Heart right ventricle (tissue), 16 donors: ENCODE measurements around the gene DEAF1. TPM values are rescaled to one million over a fixed set of nuclear protein-coding genes. Genes with fewer than 3 reads are reported as not detected.

Source experiments
- ATAC-seq, 8 donors: fragments of 200-7000 bp; cut with Tn5 transposase; one replicate each; pipeline ENCODE4 v1.9.1; 2020; ENCODE audit warnings: mild to moderate bottlenecking in 8 of 8, moderate library complexity in 8 of 8, moderate number of reproducible peaks in 1 of 8
- DNase-seq, 2 donors: peaks; one replicate each; pipeline ENCODE4 v3.0.0-alpha.2; 2020
- H3K27ac ChIP-seq, 10 donors: fragments of 200-600 bp; sonication (generic) in 2 of 10; one replicate each; pipeline versions ENCODE4 v1.5.0 to v1.8.0; 2020 to 2022; ENCODE audit warnings: mild to moderate bottlenecking in 3 of 10
- H3K27me3 ChIP-seq, 7 donors: fragments of 200-600 bp; one replicate each; pipeline ENCODE4 v1.8.0; 2021 to 2022; ENCODE audit warnings: mild to moderate bottlenecking in 2 of 7
- H3K36me3 ChIP-seq, 9 donors: fragments of 200-600 bp; sonication (generic) in 1 of 9; one replicate each; pipeline versions ENCODE4 v1.5.0 to v1.8.0; 2020 to 2022; ENCODE audit warnings: mild to moderate bottlenecking in 2 of 9
- H3K4me1 ChIP-seq, 9 donors: fragments of 200-600 bp; sonication (generic) in 1 of 9; one replicate each; pipeline versions ENCODE4 v1.5.0 to v1.8.0; 2020 to 2022; ENCODE audit warnings: mild to moderate bottlenecking in 4 of 9
- H3K4me3 ChIP-seq, 10 donors: fragments of 200-600 bp; sonication (generic) in 2 of 10; one replicate each; pipeline versions ENCODE4 v1.5.0 to v1.8.0; 2020 to 2022; ENCODE audit warnings: mild to moderate bottlenecking in 7 of 10, moderate library complexity in 2 of 10
- H3K9me3 ChIP-seq, 11 donors: fragments of 200-600 bp in 10 of 11; sonication (generic) in 2 of 11; one replicate each; pipeline versions ENCODE4 v1.5.0 to v1.8.0; 2013 to 2022; ENCODE audit warnings: mild to moderate bottlenecking in 2 of 11, control low read depth in 1 of 11, moderate library complexity in 1 of 11
- WGBS, 2 donors: extraction: QIAGEN DNeasy Blood & Tissue Kit; methylation state at CpG; one replicate each; pipeline ENCODE4 v1.1.7; 2013; ENCODE audit warnings: inconsistent platforms in 1 of 2; 5-methylcytosine and 5-hydroxymethylcytosine counted together
- intact Hi-C, 10 donors: fragments of 100-400 bp; cut with DNase I; formaldehyde crosslinking; loops; one replicate each; pipeline versions ENCODE4 v1.11.1 to v1.14.2; 2022
- polyA plus RNA-seq, 2 donors: library from polyadenylated mRNA; stranded (reverse); fragments of 200-250 nt; gene quantifications; one replicate each; pipeline ENCODE4 v1.2.3, GENCODE V29; 2013
- total RNA-seq, 10 donors: library from RNA; stranded (reverse); fragmentation: NEBNext Ultra II Directional in 3 of 10; extraction: Animal tissue kit (Norgen Biotek cat#: 25700) in 3 of 10; gene quantifications; one replicate each; pipeline versions ENCODE4 v1.2.1 to v1.2.4, GENCODE V29; 2021 to 2023
- TF ChIP-seq, protein P1 (sequence below), 9 donors: fragments of 200-600 bp; sonication (generic) in 2 of 9; IDR thresholded peaks; one replicate each; pipeline versions ENCODE4 v1.5.0 to v1.8.0; 2021 to 2022; ENCODE audit warnings: antibody characterized with exemption in 9 of 9, mild to moderate bottlenecking in 5 of 9, moderate library complexity in 1 of 9
- donor health status: Arrhythmogenic right ventricular cardiomyopathy.
- donor health status: ischemic (EF 13 %, LVEDD 7.1; RV severe dilation, severe dysfunction).
- donor health status: healthy with polysubstance abuse.
- donor health status: DM: no; HTN: yes; CAD: no.
- donor health status: DM: no; HTN: no; CAD: no.
- donor health status: ischemic (EF 25% LVEDD 6.9; RV normal size, moderate dysfunction).
- donor health status: ischemic (EF 25% LVEDD 5.7; RV mildly dilated, moderate dysfunction).
- donor health status: healthy.
- donor health status: DM: yes; HTN: yes; CAD: no.
- donor health status: Ischemic cardiomyopathy.
- donor health status: ischemic (EF 35%, LVEDD 5.7; RV mildly dilated, moderate dysfunction).
- donor health status: nonischemic (EF 11% LVEDD 7.7; RV severe dilation, severe dysfunction).
- donor health status: DM: yes; HTN: yes; CAD: no.
- donor health status: PGD.
- donor health status: ischemic (EF 29% LVEDD 5.4; RV normal size, mild dysfunction).
- donor health status: nonischemic (EF 23%, LVEDD 6.1; RV moderate dilation, normal function).

Gene DEAF1
- total and polyA plus RNA-seq, 12 donors: 11.0 to 39.9 (median 17.0) TPM

DNA sequence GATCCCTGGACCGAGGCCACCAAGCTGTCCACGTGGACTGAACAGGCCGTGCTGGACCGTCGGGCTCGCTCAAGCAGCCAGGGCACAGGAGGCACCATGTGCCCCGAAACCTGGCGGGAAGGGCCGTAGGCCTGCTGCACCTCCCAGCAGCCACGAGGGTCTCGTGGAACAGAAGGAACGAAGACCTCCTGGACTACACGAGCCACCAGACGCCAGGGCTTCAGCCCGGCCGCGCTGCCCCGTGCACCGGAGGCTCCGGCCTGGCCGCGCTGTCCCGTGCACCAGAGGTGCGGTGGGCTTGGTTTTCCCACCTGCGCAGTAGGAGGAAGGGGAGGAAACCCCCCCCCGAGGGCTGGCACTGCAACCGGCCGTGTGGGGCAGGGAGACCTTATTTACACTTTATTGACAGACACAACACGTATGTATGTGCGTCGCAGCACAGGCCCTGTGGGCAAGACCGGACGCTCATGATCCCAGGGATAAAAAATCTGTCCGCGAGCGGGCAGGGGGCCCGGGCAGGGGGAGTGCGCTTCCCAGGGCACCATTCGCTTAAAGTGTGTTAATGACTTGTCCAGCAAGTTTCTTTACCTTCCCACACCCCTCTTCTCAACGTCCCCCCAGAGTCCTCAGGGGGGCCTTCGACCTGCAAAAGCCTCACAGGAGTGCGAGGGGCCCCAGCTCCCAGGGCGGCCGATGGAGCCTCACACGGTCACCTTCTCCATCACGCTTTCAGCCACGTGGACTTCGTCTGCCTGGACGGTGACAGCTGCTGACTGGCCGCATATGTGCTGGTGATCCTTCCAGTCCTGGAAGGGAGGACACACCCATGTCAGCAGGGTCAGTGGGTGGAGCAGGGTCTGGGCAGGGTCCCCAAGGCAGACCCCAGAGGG lies 50.9 kb downstream of the DEAF1 start:
- TF ChIP-seq, protein P1, sequence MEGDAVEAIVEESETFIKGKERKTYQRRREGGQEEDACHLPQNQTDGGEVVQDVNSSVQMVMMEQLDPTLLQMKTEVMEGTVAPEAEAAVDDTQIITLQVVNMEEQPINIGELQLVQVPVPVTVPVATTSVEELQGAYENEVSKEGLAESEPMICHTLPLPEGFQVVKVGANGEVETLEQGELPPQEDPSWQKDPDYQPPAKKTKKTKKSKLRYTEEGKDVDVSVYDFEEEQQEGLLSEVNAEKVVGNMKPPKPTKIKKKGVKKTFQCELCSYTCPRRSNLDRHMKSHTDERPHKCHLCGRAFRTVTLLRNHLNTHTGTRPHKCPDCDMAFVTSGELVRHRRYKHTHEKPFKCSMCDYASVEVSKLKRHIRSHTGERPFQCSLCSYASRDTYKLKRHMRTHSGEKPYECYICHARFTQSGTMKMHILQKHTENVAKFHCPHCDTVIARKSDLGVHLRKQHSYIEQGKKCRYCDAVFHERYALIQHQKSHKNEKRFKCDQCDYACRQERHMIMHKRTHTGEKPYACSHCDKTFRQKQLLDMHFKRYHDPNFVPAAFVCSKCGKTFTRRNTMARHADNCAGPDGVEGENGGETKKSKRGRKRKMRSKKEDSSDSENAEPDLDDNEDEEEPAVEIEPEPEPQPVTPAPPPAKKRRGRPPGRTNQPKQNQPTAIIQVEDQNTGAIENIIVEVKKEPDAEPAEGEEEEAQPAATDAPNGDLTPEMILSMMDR (IDR thresholded peaks at IDR 0.05): no peak
- H3K4me1 ChIP-seq: peaks cover 2 to 13% (median 2%) of the 10 kb centered on the region in 9 donors
- H3K27me3 ChIP-seq: peaks cover 3 to 20% (median 14%) of the 10 kb centered on the region in 7 donors
- H3K27ac ChIP-seq: no peak overlapping the region
- intact Hi-C loops: no loop called here
- no peak overlapping the region for H3K4me3 ChIP-seq
- DNase-seq (no peak), ATAC-seq (no peak)
- H3K36me3 ChIP-seq: peaks cover 0 to 52% (median 6%) of the 10 kb centered on the region in 9 donors
- H3K9me3 ChIP-seq: no peaks in the 10 kb centered on the region
- 86 to 87% methylated on average over 49 to 50 of the region's 50 CpGs for WGBS, 2 donors

DNA sequence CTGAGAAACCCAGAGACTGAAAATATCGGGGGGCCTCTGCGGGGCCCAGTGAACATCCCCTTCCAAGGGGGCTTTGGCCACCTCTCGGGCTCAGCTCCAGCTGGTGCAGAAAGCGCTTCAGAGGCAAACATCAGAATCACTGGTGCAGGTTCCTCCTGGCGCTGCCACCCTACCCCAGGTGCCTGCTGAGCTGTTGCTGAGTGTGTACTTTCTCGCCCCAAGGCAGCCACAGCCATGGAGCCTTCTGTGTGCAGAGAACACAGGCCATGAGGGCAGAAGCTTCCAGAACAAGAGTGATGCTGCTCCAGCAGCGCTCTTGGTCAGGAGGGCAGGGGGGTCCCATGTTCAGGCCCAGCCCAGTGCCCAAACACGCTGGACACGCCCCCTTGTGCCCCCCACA lies 51.7 kb downstream of the DEAF1 start:
- ATAC-seq: no peak
- no peak overlapping the region for H3K27ac ChIP-seq
- peaks cover 0 to 45% (median 6%) of the 10 kb centered on the region in 9 donors for H3K36me3 ChIP-seq
- H3K27me3 ChIP-seq: peaks cover 9 to 28% (median 21%) of the 10 kb centered on the region in 7 donors
- TF ChIP-seq, protein P1 (IDR thresholded peaks at IDR 0.05): no peak
- 92 to 99% methylated on average over 9 of the region's 9 CpGs for WGBS, 2 donors
- peaks cover 3 to 17% (median 10%) of the 10 kb centered on the region in 9 donors for H3K4me1 ChIP-seq
- intact Hi-C loops: no loop called here
- no peak for DNase-seq
- no peak overlapping the region for H3K4me3 ChIP-seq
- no peaks in the 10 kb centered on the region for H3K9me3 ChIP-seq

DNA sequence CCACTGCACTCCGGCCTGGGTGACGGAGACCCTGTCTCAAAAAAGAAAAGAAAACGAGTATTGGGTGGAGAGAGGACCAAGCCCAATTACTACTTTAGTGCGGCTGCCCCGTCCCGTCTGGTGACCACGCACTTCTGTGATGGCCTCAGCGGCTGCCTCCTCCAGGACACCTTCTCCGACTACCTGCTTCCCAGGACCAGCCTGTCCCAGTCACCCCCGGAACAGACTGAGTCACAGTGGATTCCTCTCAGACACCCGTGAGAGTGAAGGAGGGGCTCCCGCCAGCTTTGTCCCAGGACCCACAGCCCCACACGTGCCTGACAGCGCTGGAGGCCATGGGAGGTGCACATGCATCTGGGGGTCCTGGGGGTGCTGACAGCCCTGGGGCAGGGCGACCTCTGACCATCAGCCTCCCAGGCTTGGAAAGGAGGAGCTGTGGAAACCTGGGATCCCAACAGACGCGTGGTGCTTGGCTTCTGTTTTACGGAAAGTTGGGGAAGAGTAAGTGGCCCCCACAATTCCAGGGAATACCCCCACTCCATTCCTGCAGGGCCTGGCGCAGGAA lies 53.1 kb downstream of the DEAF1 start:
- no peak for ATAC-seq

More for the DNA sequence above, 53.1 kb downstream of the DEAF1 start:
- no peak overlapping the region for H3K27ac ChIP-seq
- H3K4me3 ChIP-seq: no peak overlapping the region
- H3K36me3 ChIP-seq: peaks cover 0 to 33% (median 6%) of the 10 kb centered on the region in 9 donors
- H3K27me3 ChIP-seq: peaks cover 19 to 42% (median 34%) of the 10 kb centered on the region in 7 donors
- WGBS, 2 donors: 95% methylated on average over 19 of the region's 19 CpGs
- TF ChIP-seq, protein P1 (IDR thresholded peaks at IDR 0.05): no peak
- intact Hi-C loops: no loop called here
- DNase-seq: no peak
- no peaks in the 10 kb centered on the region for H3K9me3 ChIP-seq
- peaks cover 4 to 28% (median 21%) of the 10 kb centered on the region in 9 donors for H3K4me1 ChIP-seq
